Activated gamma-delta T cell (primary cell): Measurements from ENCODE around the gene WNT16.
"Not testable (repeated sequence)": the region's sequence is repeated elsewhere in the genome, so short reads cannot be mapped to it uniquely, and the experiment has no call there.

Experiments used
- DNase-seq: peaks from one replicate; lab custom pipeline; 2025; lab: John Stamatoyannopoulos, UW
- total RNA-seq, 2 donors: gene quantifications; one replicate each; lab custom pipeline; 2026; lab: John Stamatoyannopoulos, UW

WNT16 gene
- total RNA-seq, result 0 reads per million in 2 donors

- no peak for DNase-seq
Measured at GRCh38 chr7:121328508-121329190, at the start of gene WNT16. Gene WNT16 (plus strand): TSS chr7:121329000. CDS start chr7:121329293, 293 bp downstream.

GRCh38 chr7:121279060-121279620, 49.7 kb upstream of the WNT16 start:
- DNase-seq, result no peak

- no peak for DNase-seq
Measured at GRCh38 chr7:121279822-121280221, 49.0 kb upstream of the WNT16 start.

GRCh38 chr7:121280656-121281055, 48.1 kb upstream of the WNT16 start:
- no peak for DNase-seq

- DNase-seq, result no peak
Measured at GRCh38 chr7:121282129-121282528, 46.7 kb upstream of the WNT16 start.

- DNase-seq, result no peak
Measured at GRCh38 chr7:121285066-121285667, 43.6 kb upstream of the WNT16 start.

- no peak for DNase-seq
Measured at GRCh38 chr7:121286186-121286585, 42.6 kb upstream of the WNT16 start.

- no peak for DNase-seq
Measured at GRCh38 chr7:121286742-121287734, 41.8 kb upstream of the WNT16 start.

GRCh38 chr7:121288894-121289293, 39.9 kb upstream of the WNT16 start:
- no peak for DNase-seq

GRCh38 chr7:121289930-121290329, 38.9 kb upstream of the WNT16 start:
- not testable (repeated sequence) for DNase-seq

- no peak for DNase-seq
Measured at GRCh38 chr7:121294448-121294992, 34.3 kb upstream of the WNT16 start.

GRCh38 chr7:121297843-121298242, 31.0 kb upstream of the WNT16 start:
- no peak for DNase-seq

GRCh38 chr7:121298831-121299239, 30.0 kb upstream of the WNT16 start:
- DNase-seq, result no peak

GRCh38 chr7:121300685-121301420, 27.9 kb upstream of the WNT16 start:
- DNase-seq, result no peak

GRCh38 chr7:121301446-121302213, 27.2 kb upstream of the WNT16 start:
- DNase-seq, result no peak

- no peak for DNase-seq
Measured at GRCh38 chr7:121302214-121302745, 26.5 kb upstream of the WNT16 start.

GRCh38 chr7:121303422-121304101, 25.2 kb upstream of the WNT16 start:
- DNase-seq, result no peak

GRCh38 chr7:121304102-121304658, 24.6 kb upstream of the WNT16 start:
- DNase-seq, result no peak

GRCh38 chr7:121305109-121305508, 23.7 kb upstream of the WNT16 start:
- no peak for DNase-seq
